ENCODE data around the gene METTL27. TPM values are rescaled to one million over a fixed set of nuclear protein-coding genes. Genes with fewer than 3 reads are reported as not detected.
A peak's percentile ranks its signal among the peaks of the same experiment; 100 is the strongest.
"Not testable (repeated sequence)": the region's sequence is repeated elsewhere in the genome, so short reads cannot be mapped to it uniquely, and the experiment has no call there.

METTL27 gene
- total RNA-seq, 4 donors from 2014 or later: 2.1 to 20.4 (median 11.7) TPM

- H3K4me3 ChIP-seq: no peak overlapping the region
- H3K27ac ChIP-seq: no peak overlapping the region
- no peaks in the 10 kb centered on the region for H3K27me3 ChIP-seq
- H3K36me3 ChIP-seq: no peaks in the 10 kb centered on the region
- peaks cover 0 to 15% (median 4%) of the 10 kb centered on the region in 4 donors for H3K4me1 ChIP-seq
- TF ChIP-seq, protein P1, sequence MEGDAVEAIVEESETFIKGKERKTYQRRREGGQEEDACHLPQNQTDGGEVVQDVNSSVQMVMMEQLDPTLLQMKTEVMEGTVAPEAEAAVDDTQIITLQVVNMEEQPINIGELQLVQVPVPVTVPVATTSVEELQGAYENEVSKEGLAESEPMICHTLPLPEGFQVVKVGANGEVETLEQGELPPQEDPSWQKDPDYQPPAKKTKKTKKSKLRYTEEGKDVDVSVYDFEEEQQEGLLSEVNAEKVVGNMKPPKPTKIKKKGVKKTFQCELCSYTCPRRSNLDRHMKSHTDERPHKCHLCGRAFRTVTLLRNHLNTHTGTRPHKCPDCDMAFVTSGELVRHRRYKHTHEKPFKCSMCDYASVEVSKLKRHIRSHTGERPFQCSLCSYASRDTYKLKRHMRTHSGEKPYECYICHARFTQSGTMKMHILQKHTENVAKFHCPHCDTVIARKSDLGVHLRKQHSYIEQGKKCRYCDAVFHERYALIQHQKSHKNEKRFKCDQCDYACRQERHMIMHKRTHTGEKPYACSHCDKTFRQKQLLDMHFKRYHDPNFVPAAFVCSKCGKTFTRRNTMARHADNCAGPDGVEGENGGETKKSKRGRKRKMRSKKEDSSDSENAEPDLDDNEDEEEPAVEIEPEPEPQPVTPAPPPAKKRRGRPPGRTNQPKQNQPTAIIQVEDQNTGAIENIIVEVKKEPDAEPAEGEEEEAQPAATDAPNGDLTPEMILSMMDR (IDR thresholded peaks at IDR 0.05): no peak
- TF ChIP-seq POLR2A (IDR thresholded peaks at IDR 0.05): no peak
- H3K9me3 ChIP-seq: no peaks in the 10 kb centered on the region
- DNase-seq: no peak
Measured at GRCh38 chr7:73839290-73839689, 3.0 kb downstream of the METTL27 start.

DNA sequence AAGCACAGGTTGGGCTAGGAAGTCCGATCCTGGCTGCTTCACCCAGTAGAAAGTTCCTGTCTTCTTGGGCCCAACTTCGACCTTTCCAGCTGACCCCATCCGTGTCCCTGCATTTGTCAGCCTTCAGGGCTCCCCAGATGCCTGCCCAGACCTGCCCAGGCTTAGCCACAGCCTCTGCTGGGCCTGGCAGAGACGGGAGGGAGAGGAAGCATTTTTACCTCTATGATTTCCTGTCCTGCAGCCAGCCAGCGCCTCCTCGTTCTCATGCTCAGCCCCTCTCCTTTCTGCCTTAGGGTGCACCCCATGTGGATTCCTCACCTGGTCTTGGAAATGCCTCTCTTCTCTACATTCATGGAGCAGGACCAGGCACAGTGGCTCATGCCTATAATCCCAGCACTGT lies 3.7 kb downstream of the METTL27 start:
- H3K4me3 ChIP-seq: no peak overlapping the region
- TF ChIP-seq POLR2A (IDR thresholded peaks at IDR 0.05): no peak
- TF ChIP-seq, protein P1 (IDR thresholded peaks at IDR 0.05): no peak
- peaks cover 0 to 15% (median 4%) of the 10 kb centered on the region in 4 donors for H3K4me1 ChIP-seq
- H3K36me3 ChIP-seq: no peaks in the 10 kb centered on the region
- no peaks in the 10 kb centered on the region for H3K9me3 ChIP-seq
- DNase-seq: no peak
- no peaks in the 10 kb centered on the region for H3K27me3 ChIP-seq
- H3K27ac ChIP-seq: no peak overlapping the region

- peaks cover 0 to 15% (median 2%) of the 10 kb centered on the region in 4 donors for H3K4me1 ChIP-seq
- not testable (repeated sequence) for H3K36me3 ChIP-seq, H3K27ac ChIP-seq, H3K4me3 ChIP-seq, H3K9me3 ChIP-seq, H3K27me3 ChIP-seq, DNase-seq
Measured at GRCh38 chr7:73837167-73837566, 5.1 kb downstream of the METTL27 start.

- DNase-seq: no peak
- Histone ChIP-seq H3K27ac (no peak overlapping the region), H3K36me3 (peaks cover 0 to 11% (median 0%) of the 10 kb centered on the region in 3 donors), H3K9me3 (peaks cover 0 to 3% (median 0%) of the 10 kb centered on the region in 4 donors), H3K4me1 (no peaks in the 10 kb centered on the region), H3K4me3 (no peak overlapping the region), H3K27me3 (no peaks in the 10 kb centered on the region)
- TF ChIP-seq, protein P1 (IDR thresholded peaks at IDR 0.05): no peak
- TF ChIP-seq POLR2A (IDR thresholded peaks at IDR 0.05): peak in 1 of 2 donors; percentile 27
Measured at GRCh38 chr7:73834626-73835191, 7.6 kb downstream of the METTL27 start.

GRCh38 chr7:73833251-73833919 lies 8.9 kb downstream of the METTL27 start:
- H3K4me3 ChIP-seq: peak overlapping the region in 3 of 4 donors; percentile 49 to 87 (median 70)
- H3K36me3 ChIP-seq: peaks cover 0 to 11% (median 0%) of the 10 kb centered on the region in 3 donors

More at GRCh38 chr7:73833251-73833919, 8.9 kb downstream of the METTL27 start:
- peak overlapping the region in 3 of 4 donors; percentile 85 to 100 (median 98) for H3K27ac ChIP-seq
- TF ChIP-seq, protein P1 (IDR thresholded peaks at IDR 0.05): peak in 1 of 6 experiments; percentile 5
- peak in 1 of 2 donors; percentile 63 for TF ChIP-seq POLR2A (IDR thresholded peaks at IDR 0.05)
- peak in 2 of 3 donors; percentile 77 to 78 for DNase-seq
- no peaks in the 10 kb centered on the region for H3K27me3 ChIP-seq
- H3K9me3 ChIP-seq: peaks cover 0 to 3% (median 0%) of the 10 kb centered on the region in 4 donors
- peaks cover 0 to 9% (median 1%) of the 10 kb centered on the region in 4 donors for H3K4me1 ChIP-seq
